ENCODE results near the gene THSD4. TPM values are rescaled to one million over a fixed set of nuclear protein-coding genes. Genes with fewer than 3 reads are reported as not detected.

Gene THSD4
- total and polyA plus RNA-seq, 2 of the 8 experiments (the other 6 are each of a cell fraction or from before 2014, with no cell fraction given): 2.5 to 6.2 TPM

DNA sequence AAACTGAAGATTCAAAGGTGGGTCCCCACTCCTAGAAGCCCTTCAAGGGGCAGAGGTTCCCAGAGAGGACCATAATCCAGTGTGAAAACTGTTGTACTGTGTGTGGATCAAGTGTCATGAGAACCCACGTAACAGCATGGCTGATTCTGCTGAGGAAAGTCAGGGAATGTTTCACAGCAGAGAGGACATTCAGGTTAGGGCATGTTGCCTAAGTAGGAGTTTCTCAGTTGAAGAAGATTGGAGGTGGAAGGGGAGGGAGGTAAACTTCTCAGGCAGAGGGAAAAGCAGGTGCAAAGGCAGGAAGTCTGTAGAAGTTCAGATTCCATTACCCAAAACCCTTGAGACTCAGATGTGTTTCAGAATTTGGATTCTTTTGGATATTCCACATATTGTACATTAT is 448.9 kb downstream of the THSD4 start:
- Histone ChIP-seq H3K14ac (ENCODE audit: insufficient read length) (no peak overlapping the region), H3K4ac (replicated peaks; ENCODE audit: insufficient read length, low read depth, low read length) (no peak overlapping the region), H3K9ac (replicated peaks in 1 of 4; ENCODE audit: extremely low read depth in 1 of 4, low read depth in 3 of 4, low read length in 3 of 4) (no peak overlapping the region), H2BK15ac (ENCODE audit: low read length) (no peak overlapping the region), H2BK20ac (ENCODE audit: low read length) (no peak overlapping the region), H3K27ac (ENCODE audit: low read depth, low read length) (no peak overlapping the region), H3K36me3 (ENCODE audit: control insufficient read depth in 2 of 4, insufficient read depth in 4 of 4, low read length in 3 of 4) (no peaks in the 10 kb centered on the region), H3K4me2 (ENCODE audit: insufficient read depth in 1 of 2, low read depth in 2 of 2, low read length in 2 of 2) (no peak overlapping the region), H2BK120ac (replicated peaks; ENCODE audit: low read depth, low read length) (no peak overlapping the region), H3K23ac (ENCODE audit: insufficient read length) (no peak overlapping the region), H3K4me1 (replicated peaks in 1 of 4; ENCODE audit: control insufficient read depth in 3 of 4, insufficient read depth in 4 of 4, low read length in 3 of 4) (no peaks in the 10 kb centered on the region; a peak in 1 of 7 replicates), H3K4me3 (ENCODE audit: extremely low read depth in 1 of 4, insufficient read depth in 2 of 4, low read depth in 3 of 4, low read length in 4 of 4) (no peak overlapping the region), H3K23me2 (ENCODE audit: low read depth, low read length) (no peaks in the 10 kb centered on the region), H3K56ac (replicated peaks; ENCODE audit: insufficient read length, low read depth, low read length) (no peak overlapping the region), H2AK5ac (ENCODE audit: low read depth, low read length) (no peak overlapping the region), H4K20me1 (replicated peaks in 1 of 2; ENCODE audit: control insufficient read depth in 1 of 2, insufficient read depth in 2 of 2, low read length in 2 of 2) (no peaks in the 10 kb centered on the region), H3K79me2 (ENCODE audit: control insufficient read depth in 1 of 2, insufficient read depth in 2 of 2, low read length in 2 of 2) (no peaks in the 10 kb centered on the region), H2AFZ (ENCODE audit: low read length) (no peak overlapping the region), H3K27me3 (replicated peaks in 1 of 4; ENCODE audit: control insufficient read depth in 3 of 4, extremely low read depth in 1 of 4, insufficient read depth in 3 of 4, low read length in 3 of 4) (no peaks in the 10 kb centered on the region), H2BK5ac (ENCODE audit: low read depth, low read length) (no peak overlapping the region), H3K79me1 (ENCODE audit: low read depth, low read length) (no peaks in the 10 kb centered on the region), H3K18ac (ENCODE audit: extremely low read depth, low read length) (no peak overlapping the region), H4K5ac (ENCODE audit: insufficient read length, low read depth, low read length) (no peak overlapping the region), H3K9me3 (ENCODE audit: insufficient read depth in 2 of 2, low read depth in 1 of 2, low read length in 1 of 2) (no peaks in the 10 kb centered on the region), H2BK12ac (ENCODE audit: low read depth, low read length) (no peak overlapping the region), H4K8ac (ENCODE audit: extremely low read depth, insufficient read depth, low read length) (no peak overlapping the region), H4K91ac (replicated peaks; ENCODE audit: insufficient read length, low read length) (no peak overlapping the region)
- POLR2A ChIA-PET (ENCODE audit: partially characterized antibody): no interaction called here
- 0% methylated on average over 1 of the region's 1 CpG; no CpG with 5 or more reads in 1 of the 2 experiments for WGBS, 2 experiments (ENCODE audit: extremely low coverage in 1 of 2, insufficient coverage in 1 of 2, insufficient read length in 1 of 2, insufficient replicate concordance in 2 of 2, low coverage in 1 of 2, low lambda C conversion rate in 2 of 2, missing lambda C conversion rate in 1 of 2)
- CTCF ChIA-PET (ENCODE audit: partially characterized antibody): no interaction called here
- DNase-seq (ENCODE audit: low read depth in 1 of 2, low spot score in 2 of 2) (no peak), FAIRE-seq (no peak)
- TF ChIP-seq TBP (IDR thresholded peaks at IDR 0.05; ENCODE audit: low read depth, low read length) (no peak), POU5F1 (IDR thresholded peaks at IDR 0.05; ENCODE audit: low read depth, low read length) (no peak)

All from H1 (cell line).